OCI-LY7 (cell line): ENCODE results near the gene C10orf53.

Experiments used
- CTCF ChIP-seq: fragments of 200-600 bp; sonication (generic); conservative IDR thresholded peaks from 2 replicates; pipeline ENCODE4 v1.5.1; 2014; ENCODE audit warnings: mild to moderate bottlenecking, antibody characterized with exemption, low read length, moderate library complexity, mixed read lengths
- EZH2phosphoT487 ChIP-seq: fragments of 200-600 bp; sonication (generic); IDR thresholded peaks from 2 replicates; pipeline ENCODE4 v1.6.1; 2018; ENCODE audit warnings: low read depth, borderline replicate concordance, mild to moderate bottlenecking, mixed run types, antibody characterized with exemption, low read length, moderate library complexity, mixed read lengths

- no peak for TF ChIP-seq CTCF
- TF ChIP-seq EZH2phosphoT487: no peak
Measured at GRCh38 chr10:49678827-49679479, 498 bp upstream of the C10orf53 start.
